T47D (cell line): ENCODE data around the gene TGM1.

Experiments used
- DNase-seq, 2 experiments: peaks; one replicate each; pipeline versions ENCODE4 v3.0.0 to v3.0.0-alpha.2; 2011 to 2012; ENCODE audit warnings: low read depth in 1 of 2, low spot score in 1 of 2
- JUND ChIP-seq: IDR thresholded peaks from 2 replicates; pipeline ENCODE4 v1.6.1; 2012; ENCODE audit warnings: low read depth
- in situ Hi-C: cut with HindIII; loops from 2 replicates; pipeline ENCODE4 v1.10.0; 2016; ENCODE audit warnings: low sequenced_read_pairs, low pct_unique_long_range_greater_than_20kb

The TGM1 gene

DNA sequence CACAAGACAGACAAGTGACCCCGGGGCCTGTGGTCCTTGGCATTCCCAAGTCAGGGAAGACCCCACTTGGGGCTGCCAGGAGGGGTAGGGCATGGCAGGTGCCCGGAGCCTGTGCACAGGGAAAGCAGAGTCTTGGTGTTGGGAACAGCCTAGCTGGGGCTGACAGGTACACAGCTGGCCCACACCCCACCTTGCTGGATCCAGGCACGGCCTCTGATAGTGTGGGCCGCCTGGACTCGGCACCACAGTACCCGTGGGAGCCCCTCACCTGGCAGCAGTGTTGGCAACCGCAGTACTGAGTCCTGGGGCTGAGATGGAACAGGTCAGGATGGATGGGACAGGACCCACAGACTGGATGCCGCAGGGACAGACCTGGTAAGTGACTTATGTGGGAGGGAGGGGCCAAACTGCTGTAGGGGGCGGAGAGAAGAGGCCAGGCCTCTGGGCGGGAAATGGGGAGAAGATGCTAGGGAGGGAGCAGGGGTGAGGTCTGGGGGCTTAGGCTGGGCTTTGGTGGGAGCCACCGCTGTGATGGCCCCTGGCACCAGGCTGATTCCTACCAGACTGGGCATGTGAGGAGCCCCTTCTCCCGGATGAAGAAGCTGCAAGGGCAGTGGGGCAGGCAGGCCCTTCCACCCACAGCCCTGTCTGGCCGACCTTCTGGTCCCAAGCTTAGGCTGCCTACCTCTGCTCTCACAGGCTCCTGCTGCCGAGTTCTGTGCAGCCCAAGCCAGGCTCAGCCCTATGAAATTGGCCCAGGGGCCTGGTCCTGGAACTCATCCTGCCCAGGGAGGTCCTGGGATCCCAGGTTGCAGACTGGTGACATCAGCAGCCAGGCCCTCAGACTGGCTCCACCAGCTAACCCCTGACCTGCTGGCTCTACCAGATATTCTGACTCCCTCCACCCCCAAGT is at the start of gene TGM1:
TGM1 (minus strand) TSS at position 357 of the 913 bp plus-strand sequence. CDS start 825 bp downstream, outside the sequence.
- in situ Hi-C loops, result no loop called here
- DNase-seq, result peak in 1 of 2 experiments; percentile 49
- no peak for TF ChIP-seq JUND

- in situ Hi-C loops, result no loop called here
- TF ChIP-seq JUND, result no peak
- no peak for DNase-seq
Measured at GRCh38 chr14:24311837-24312615, 49.0 kb upstream of the TGM1 start.

DNA sequence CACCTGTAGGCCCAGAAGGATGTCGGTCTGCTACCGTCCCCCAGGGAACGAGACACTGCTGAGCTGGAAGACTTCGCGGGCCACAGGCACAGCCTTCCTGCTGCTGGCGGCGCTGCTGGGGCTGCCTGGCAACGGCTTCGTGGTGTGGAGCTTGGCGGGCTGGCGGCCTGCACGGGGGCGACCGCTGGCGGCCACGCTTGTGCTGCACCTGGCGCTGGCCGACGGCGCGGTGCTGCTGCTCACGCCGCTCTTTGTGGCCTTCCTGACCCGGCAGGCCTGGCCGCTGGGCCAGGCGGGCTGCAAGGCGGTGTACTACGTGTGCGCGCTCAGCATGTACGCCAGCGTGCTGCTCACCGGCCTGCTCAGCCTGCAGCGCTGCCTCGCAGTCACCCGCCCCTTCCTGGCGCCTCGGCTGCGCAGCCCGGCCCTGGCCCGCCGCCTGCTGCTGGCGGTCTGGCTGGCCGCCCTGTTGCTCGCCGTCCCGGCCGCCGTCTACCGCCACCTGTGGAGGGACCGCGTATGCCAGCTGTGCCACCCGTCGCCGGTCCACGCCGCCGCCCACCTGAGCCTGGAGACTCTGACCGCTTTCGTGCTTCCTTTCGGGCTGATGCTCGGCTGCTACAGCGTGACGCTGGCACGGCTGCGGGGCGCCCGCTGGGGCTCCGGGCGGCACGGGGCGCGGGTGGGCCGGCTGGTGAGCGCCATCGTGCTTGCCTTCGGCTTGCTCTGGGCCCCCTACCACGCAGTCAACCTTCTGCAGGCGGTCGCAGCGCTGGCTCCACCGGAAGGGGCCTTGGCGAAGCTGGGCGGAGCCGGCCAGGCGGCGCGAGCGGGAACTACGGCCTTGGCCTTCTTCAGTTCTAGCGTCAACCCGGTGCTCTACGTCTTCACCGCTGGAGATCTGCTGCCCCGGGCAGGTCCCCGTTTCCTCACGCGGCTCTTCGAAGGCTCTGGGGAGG is 47.9 kb upstream of the TGM1 start, which contains the start of gene LTB4R:
LTB4R (plus strand) TSS at position 857 of the 959 bp plus-strand sequence. CDS start 4,150 bp downstream, outside the sequence.
- DNase-seq, result no peak
- in situ Hi-C loops, result no loop called here
- no peak for TF ChIP-seq JUND

- TF ChIP-seq JUND, result no peak
- in situ Hi-C loops, result no loop called here
- DNase-seq, result no peak
Measured at GRCh38 chr14:24310265-24310645, 47.3 kb upstream of the TGM1 start.

DNA sequence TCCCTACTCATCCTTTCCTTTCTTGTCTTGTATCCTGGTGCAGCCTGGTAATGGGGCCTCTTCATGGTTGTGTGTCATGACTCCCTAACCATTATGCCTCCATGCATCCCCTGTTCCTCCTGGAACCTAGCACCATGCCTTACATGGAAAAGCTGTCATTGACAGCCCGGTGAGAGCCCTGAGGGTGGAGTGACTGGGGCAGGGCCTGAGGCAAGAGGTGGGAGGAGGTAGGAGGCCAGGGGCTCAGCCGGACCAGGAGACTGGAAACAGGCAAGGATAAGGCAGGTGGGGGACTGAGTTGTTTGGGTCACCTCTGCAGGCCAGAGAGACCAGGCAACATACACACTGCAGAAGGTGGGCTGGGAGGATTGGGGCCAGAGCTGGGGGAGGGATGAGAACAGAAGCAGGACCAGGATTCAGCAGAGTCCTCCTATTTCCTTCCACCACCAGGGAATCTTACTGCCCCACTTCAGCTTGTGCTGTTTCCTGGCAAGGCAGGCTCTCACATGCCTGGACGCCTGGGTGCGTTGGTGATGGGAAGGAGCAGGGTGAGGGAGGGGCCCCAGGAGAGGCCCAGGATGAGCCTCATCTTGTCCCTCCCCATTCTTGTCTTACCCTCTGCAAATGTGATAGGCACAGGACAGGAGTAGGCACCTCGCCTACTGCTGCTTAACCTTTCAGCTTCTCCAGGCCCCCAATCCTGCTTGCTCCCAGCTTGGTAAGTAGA is 46.7 kb upstream of the TGM1 start, which contains the start of gene LTB4R2:
LTB4R2 (plus strand) TSS at position 603 of the 727 bp plus-strand sequence. CDS start 525 bp downstream, outside the sequence.
- no peak for TF ChIP-seq JUND
- DNase-seq, result no peak
- in situ Hi-C loops, result no loop called here

DNA sequence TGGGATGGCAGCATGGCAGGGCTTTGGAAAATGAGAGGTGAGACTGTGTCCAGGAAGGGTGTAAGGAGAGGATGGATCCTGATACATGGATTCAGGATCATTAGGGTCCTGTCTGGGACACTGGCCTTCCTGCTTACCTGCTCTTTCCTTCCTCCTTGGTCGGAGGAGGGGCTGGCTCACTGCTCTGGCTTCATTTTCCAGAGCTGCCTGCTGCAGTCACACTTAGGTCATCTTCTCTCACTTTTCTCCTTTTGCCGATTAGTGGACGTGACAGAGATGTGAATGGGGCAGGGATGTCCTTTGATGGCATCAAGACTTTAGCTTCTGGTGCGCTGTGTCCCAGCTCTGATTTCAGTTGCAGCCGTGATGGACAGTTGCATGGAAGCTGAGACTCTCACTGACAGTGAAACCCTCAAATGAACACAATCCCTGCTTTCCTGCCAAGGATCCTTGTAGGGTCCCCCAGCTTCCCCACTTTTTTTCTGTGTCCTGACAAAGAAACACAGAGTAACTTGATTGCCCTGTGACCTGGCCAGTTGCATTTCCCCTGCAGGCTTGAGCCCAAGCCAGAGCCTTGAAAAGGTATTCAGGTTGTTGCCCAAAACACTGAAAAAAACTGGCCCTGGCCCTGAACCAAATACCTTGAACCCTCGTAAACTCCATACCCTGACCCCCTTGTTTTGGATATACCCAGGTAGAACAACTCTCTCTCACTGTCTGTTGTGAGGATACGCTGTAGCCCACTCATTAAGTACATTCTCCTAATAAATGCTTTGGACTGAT is 45.6 kb upstream of the TGM1 start:
- no peak for TF ChIP-seq JUND
- in situ Hi-C loops, result no loop called here
- no peak for DNase-seq

GRCh38 chr14:24307575-24308341 is 44.8 kb upstream of the TGM1 start, which contains the start of gene CIDEB:
CIDEB (minus strand) TSS chr14:24307977; CDS start chr14:24307858, 119 bp downstream.
- in situ Hi-C loops, result no loop called here
- no peak for TF ChIP-seq JUND
- peak; percentile 55 to 65 for DNase-seq

DNA sequence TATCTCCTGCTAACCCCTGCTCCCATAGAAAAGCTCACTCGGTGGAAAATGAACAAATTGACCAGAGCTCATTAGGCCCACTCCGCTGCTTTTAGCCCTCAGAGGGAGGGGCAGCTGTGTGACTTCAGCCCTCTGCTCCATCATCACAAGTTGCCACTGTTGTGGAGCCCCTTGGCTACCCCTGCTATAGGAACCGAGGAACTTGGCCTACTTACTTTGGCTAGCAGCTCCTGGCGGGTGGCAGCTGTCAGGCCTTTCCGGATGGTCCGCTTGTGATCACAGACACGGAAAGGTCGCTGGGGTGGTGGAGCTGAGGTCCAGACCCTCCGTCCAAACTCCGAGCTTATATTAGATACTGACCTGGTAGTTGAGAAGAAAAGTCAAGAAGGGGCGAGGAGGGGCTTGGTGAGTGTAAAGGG is 44.2 kb upstream of the TGM1 start:
- in situ Hi-C loops, result no loop called here
- TF ChIP-seq JUND, result no peak

DNA sequence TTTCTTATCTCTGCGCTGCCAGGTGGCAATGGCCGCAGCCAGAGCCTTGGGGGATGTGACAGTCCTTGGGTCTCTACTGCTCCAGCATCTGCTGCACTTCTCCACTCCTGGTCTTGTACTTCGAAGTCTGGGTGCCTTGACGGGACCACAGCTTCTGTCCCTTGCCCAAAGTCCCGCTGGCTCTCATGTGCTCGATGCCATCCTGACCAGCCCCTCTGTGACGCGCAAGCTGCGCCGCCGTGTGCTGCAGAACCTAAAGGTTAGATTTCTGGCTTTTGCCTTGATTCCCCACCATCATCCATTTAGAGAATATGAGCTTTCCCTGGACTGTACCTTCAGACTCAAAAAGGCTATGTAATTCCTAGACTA is 41.0 kb upstream of the TGM1 start:
- no peak for TF ChIP-seq JUND
- no peak for DNase-seq
- in situ Hi-C loops, result no loop called here

More for the DNA sequence above, 44.2 kb upstream of the TGM1 start:
- no peak for DNase-seq
